H1 (cell line): Measurements from ENCODE around the gene UQCRC2. TPM values are rescaled to one million over a fixed set of nuclear protein-coding genes. Genes with fewer than 3 reads are reported as not detected.

Source experiments
- EGR1 ChIP-seq: IDR thresholded peaks from 2 replicates; pipeline ENCODE4 v1.6.1; 2011; ENCODE audit warnings: low read depth, low read length, borderline replicate concordance
- EP300 ChIP-seq, 2 experiments: IDR thresholded peaks; 1 replicate in 1 of 2; 2 replicates in 1 of 2; pipeline ENCODE4 v1.6.1; 2011 to 2012; ENCODE audit warnings: low read depth in 2 of 2, low read length in 2 of 2, mild to moderate bottlenecking in 2 of 2, borderline replicate concordance in 1 of 2, inconsistent platforms in 1 of 2, moderate library complexity in 1 of 2
- GTF2F1 ChIP-seq: IDR thresholded peaks from 2 replicates; pipeline ENCODE4 v1.6.1; 2012; ENCODE audit warnings: low read depth, low read length, improper control_type of control experiment, borderline replicate concordance
- SP4 ChIP-seq: IDR thresholded peaks from 2 replicates; pipeline ENCODE4 v1.6.1; 2012; ENCODE audit warnings: low read length, inconsistent platforms
- YY1 ChIP-seq: IDR thresholded peaks from 2 replicates; pipeline ENCODE4 v1.6.1; 2011; ENCODE audit warnings: low read depth, mild to moderate bottlenecking, low read length
- polyA plus RNA-seq, 7 experiments: library from polyadenylated mRNA; depleted of rRNA in 3 of 7; stranded (reverse) in 5 of 7; unstranded in 2 of 7; fragments of >200 nt in 5 of 7; fragments of 200-250 nt in 2 of 7; gene quantifications; 1 replicate in 5 of 7; 2 replicates in 1 of 7; 4 replicates in 1 of 7; pipeline versions ENCODE4 v1.2.1 to v1.2.3, GENCODE V29; 2011 to 2013; ENCODE audit warnings: missing spikeins in 2 of 7, mixed read lengths in 2 of 7
- total RNA-seq: library from RNA; stranded (reverse); fragmentation: NEBNext Ultra II Directional; extraction: Animal tissue kit (Norgen Biotek cat#: 25700); gene quantifications from 2 replicates; pipeline ENCODE4 v1.2.1, GENCODE V29; 2021
- TF ChIP-seq, protein P1 (sequence below): IDR thresholded peaks from 2 replicates; pipeline ENCODE4 v1.6.1; 2012; ENCODE audit warnings: low read length, inconsistent platforms
- TF ChIP-seq, protein P2 (sequence below): IDR thresholded peaks from 2 replicates; pipeline ENCODE4 v1.6.1; 2011; ENCODE audit warnings: low read depth, mild to moderate bottlenecking, low read length; ENCODE audit not compliant: insufficient read depth

Gene UQCRC2
- total and polyA plus RNA-seq, 2 of the 8 experiments (the other 6 are each of a cell fraction or from before 2014, with no cell fraction given): 94.4 to 182 TPM

DNA sequence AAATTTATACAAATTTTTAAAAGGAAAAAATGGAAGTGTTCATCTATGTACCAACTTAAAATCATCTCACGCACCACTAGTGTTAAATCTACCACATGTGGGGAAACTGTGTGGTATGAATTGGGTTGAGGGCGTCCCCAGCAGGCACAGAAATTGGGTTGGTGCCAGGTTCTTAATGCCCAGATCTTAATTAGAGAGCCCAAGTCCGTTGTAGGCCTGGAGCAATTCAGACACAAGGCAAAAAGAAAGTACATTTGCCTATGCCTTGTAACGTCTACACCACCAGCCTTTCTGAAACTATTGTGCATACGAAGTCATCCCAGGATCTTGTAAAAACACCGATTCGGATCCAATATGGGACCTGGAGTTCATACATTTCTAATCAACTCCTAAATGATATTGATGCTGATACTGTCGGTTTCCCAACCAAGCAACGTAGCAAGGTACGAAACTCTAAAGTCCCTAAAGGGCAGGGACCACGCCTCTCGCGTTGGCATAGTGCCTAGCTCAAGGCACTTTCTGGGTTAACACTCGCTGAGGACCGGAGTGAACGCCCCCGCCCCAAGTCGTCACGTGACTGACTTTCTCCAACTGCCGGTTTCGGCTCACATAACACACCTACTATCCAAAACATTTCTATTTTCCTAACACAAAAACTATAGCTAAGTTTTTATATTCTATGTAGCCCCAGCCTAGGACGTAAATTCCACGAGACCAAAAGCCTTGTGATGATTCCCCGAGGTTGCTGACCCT is 945 bp upstream of the UQCRC2 start (continued):
- TF ChIP-seq, protein P1, sequence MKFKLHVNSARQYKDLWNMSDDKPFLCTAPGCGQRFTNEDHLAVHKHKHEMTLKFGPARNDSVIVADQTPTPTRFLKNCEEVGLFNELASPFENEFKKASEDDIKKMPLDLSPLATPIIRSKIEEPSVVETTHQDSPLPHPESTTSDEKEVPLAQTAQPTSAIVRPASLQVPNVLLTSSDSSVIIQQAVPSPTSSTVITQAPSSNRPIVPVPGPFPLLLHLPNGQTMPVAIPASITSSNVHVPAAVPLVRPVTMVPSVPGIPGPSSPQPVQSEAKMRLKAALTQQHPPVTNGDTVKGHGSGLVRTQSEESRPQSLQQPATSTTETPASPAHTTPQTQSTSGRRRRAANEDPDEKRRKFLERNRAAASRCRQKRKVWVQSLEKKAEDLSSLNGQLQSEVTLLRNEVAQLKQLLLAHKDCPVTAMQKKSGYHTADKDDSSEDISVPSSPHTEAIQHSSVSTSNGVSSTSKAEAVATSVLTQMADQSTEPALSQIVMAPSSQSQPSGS: no peak
- TF ChIP-seq YY1 (no peak), SP4 (0 out of 2 replicates have a peak, but pooled peaks have one; percentile 4), EGR1 (peak; percentile 88; the same call in 1 of the 2 replicates), EP300 (IDR thresholded peaks at IDR 0.05; ENCODE audit: borderline replicate concordance in 1 of 2, low read depth in 2 of 2, low read length in 2 of 2) (no peak), GTF2F1 (peak; percentile 56; the same call in 1 of the 2 replicates)
- TF ChIP-seq, protein P2, sequence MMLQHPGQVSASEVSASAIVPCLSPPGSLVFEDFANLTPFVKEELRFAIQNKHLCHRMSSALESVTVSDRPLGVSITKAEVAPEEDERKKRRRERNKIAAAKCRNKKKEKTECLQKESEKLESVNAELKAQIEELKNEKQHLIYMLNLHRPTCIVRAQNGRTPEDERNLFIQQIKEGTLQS: peak; percentile 54; the same call in 1 of the 2 replicates
- TF ChIP-seq, all 59 proteins: peak for 7
